ENCODE data around the gene CARD11.

DNA sequence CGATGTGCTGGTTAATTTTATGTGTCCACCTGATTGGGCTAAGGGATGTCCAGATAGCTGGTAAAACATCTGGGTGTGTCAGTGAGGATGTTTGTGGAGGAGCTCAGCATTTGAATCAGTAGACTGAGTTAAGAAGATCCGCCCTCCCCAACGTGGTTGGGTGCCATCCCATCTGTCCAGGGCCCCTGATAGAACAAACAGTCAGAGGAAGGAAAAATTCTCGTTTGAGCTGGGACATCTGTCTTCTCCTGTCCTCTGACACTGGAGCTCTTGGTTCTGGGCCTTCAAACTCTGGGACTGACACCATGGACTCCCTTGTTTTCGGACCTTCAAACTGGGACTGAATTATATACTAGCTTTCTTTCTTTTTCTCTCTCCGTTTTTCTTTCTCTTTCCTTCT lies 59.6 kb downstream of the CARD11 start:
- TF ChIP-seq, protein P1, sequence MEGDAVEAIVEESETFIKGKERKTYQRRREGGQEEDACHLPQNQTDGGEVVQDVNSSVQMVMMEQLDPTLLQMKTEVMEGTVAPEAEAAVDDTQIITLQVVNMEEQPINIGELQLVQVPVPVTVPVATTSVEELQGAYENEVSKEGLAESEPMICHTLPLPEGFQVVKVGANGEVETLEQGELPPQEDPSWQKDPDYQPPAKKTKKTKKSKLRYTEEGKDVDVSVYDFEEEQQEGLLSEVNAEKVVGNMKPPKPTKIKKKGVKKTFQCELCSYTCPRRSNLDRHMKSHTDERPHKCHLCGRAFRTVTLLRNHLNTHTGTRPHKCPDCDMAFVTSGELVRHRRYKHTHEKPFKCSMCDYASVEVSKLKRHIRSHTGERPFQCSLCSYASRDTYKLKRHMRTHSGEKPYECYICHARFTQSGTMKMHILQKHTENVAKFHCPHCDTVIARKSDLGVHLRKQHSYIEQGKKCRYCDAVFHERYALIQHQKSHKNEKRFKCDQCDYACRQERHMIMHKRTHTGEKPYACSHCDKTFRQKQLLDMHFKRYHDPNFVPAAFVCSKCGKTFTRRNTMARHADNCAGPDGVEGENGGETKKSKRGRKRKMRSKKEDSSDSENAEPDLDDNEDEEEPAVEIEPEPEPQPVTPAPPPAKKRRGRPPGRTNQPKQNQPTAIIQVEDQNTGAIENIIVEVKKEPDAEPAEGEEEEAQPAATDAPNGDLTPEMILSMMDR (IDR thresholded peaks at IDR 0.05), result no peak
- no peak for TF ChIP-seq EZH2 (IDR thresholded peaks at IDR 0.05; ENCODE audit: borderline replicate concordance, insufficient read depth, low read depth, low read length, poor library complexity, severe bottlenecking)
